H9 (cell line): ENCODE data around the gene GRIK3. TPM values are rescaled to one million over a fixed set of nuclear protein-coding genes. Genes with fewer than 3 reads are reported as not detected.

Experiments
- DNase-seq: peaks from one replicate; pipeline ENCODE4 v3.0.0-alpha.2; 2017
- H2AFZ ChIP-seq: one replicate; pipeline ENCODE4 v1.6.1; 2013; ENCODE audit warnings: mild to moderate bottlenecking, low read length, control low read depth, moderate library complexity
- H2AK5ac ChIP-seq: 2 replicates; pipeline ENCODE4 v1.6.1; 2013; ENCODE audit warnings: low read length, control low read depth, mixed read lengths; ENCODE audit not compliant: insufficient read length
- H2BK120ac ChIP-seq: one replicate; pipeline ENCODE4 v1.6.1; 2013; ENCODE audit warnings: low read depth, mild to moderate bottlenecking, low read length, control low read depth, inconsistent platforms; ENCODE audit not compliant: poor library complexity, severe bottlenecking
- H2BK12ac ChIP-seq: 2 replicates; pipeline ENCODE4 v1.6.1; 2013; ENCODE audit warnings: low read length, control low read depth, mixed read lengths, low read depth; ENCODE audit not compliant: insufficient read length
- H2BK15ac ChIP-seq: 2 replicates; pipeline ENCODE4 v1.6.1; 2013; ENCODE audit warnings: low read depth, low read length, control low read depth
- H2BK20ac ChIP-seq: one replicate; pipeline ENCODE4 v1.6.1; 2013; ENCODE audit warnings: low read depth, mild to moderate bottlenecking, low read length, control low read depth, inconsistent platforms; ENCODE audit not compliant: poor library complexity, severe bottlenecking
- H2BK5ac ChIP-seq: 2 replicates; pipeline ENCODE4 v1.6.1; 2013; ENCODE audit warnings: low read length, control low read depth, mixed read lengths; ENCODE audit not compliant: insufficient read length
- H3K14ac ChIP-seq: 2 replicates; pipeline ENCODE4 v1.6.1; 2013; ENCODE audit warnings: low read length, control low read depth; ENCODE audit not compliant: insufficient read depth
- H3K18ac ChIP-seq: 2 replicates; pipeline ENCODE4 v1.6.1; 2013; ENCODE audit warnings: low read depth, mild to moderate bottlenecking, mixed read lengths, low read length, control low read depth; ENCODE audit not compliant: insufficient read length
- H3K23ac ChIP-seq: 2 replicates; pipeline ENCODE4 v1.6.1; 2013; ENCODE audit warnings: low read length, control low read depth, mixed read lengths, low read depth; ENCODE audit not compliant: insufficient read length
- H3K23me2 ChIP-seq: 2 replicates; pipeline ENCODE4 v1.6.1; 2013; ENCODE audit warnings: low read depth, mild to moderate bottlenecking, mixed read lengths, low read length, control low read depth; ENCODE audit not compliant: insufficient read length, poor library complexity, severe bottlenecking
- H3K27ac ChIP-seq: 2 replicates; pipeline ENCODE4 v1.5.1; 2013; ENCODE audit warnings: low read length, control low read depth, mixed read lengths, low read depth; ENCODE audit not compliant: insufficient read length
- H3K27me3 ChIP-seq: 2 replicates; pipeline ENCODE4 v1.6.1; 2013; ENCODE audit warnings: low read length, control low read depth, inconsistent platforms; ENCODE audit not compliant: insufficient read depth
- H3K4ac ChIP-seq: 2 replicates; pipeline ENCODE4 v1.6.1; 2013; ENCODE audit warnings: low read depth, mild to moderate bottlenecking, control low read depth, inconsistent platforms, low read length, moderate library complexity
- H3K4me1 ChIP-seq: 2 replicates; pipeline ENCODE4 v1.6.1; 2013; ENCODE audit warnings: low read length, control low read depth, inconsistent platforms; ENCODE audit not compliant: insufficient read depth
- H3K4me2 ChIP-seq: 2 replicates; pipeline ENCODE4 v1.6.1; 2013; ENCODE audit warnings: low read length, control low read depth, mixed read lengths; ENCODE audit not compliant: insufficient read length, insufficient read depth
- H3K56ac ChIP-seq: 2 replicates; pipeline ENCODE4 v1.6.1; 2013; ENCODE audit warnings: low read depth, mild to moderate bottlenecking, mixed read lengths, low read length, control low read depth; ENCODE audit not compliant: insufficient read length
- H3K79me1 ChIP-seq: 2 replicates; pipeline ENCODE4 v1.6.1; 2013; ENCODE audit warnings: low read depth, mild to moderate bottlenecking, moderate library complexity, low read length, control low read depth, inconsistent platforms; ENCODE audit not compliant: insufficient read depth, poor library complexity, severe bottlenecking
- H3K79me2 ChIP-seq: 2 replicates; pipeline ENCODE4 v1.6.1; 2013; ENCODE audit warnings: low read length, control low read depth, inconsistent platforms; ENCODE audit not compliant: insufficient read depth
- H3K9ac ChIP-seq: 2 replicates; pipeline ENCODE4 v1.6.1; 2013; ENCODE audit warnings: low read length, control low read depth, mixed read lengths; ENCODE audit not compliant: insufficient read length; ENCODE audit errors: extremely low read depth
- H3K9me3 ChIP-seq: one replicate; pipeline ENCODE4 v1.6.1; 2013; ENCODE audit warnings: low read depth, low read length, inconsistent platforms; ENCODE audit not compliant: control insufficient read depth
- H3T11ph ChIP-seq: one replicate; pipeline ENCODE4 v1.6.1; 2013; ENCODE audit warnings: mild to moderate bottlenecking, low read length, control low read depth, inconsistent platforms
- H4K20me1 ChIP-seq: one replicate; pipeline ENCODE4 v1.6.1; 2013; ENCODE audit not compliant: control insufficient read depth, insufficient read length, insufficient read depth
- H4K5ac ChIP-seq: 2 replicates; pipeline ENCODE4 v1.6.1; 2013; ENCODE audit warnings: low read depth, mild to moderate bottlenecking, mixed read lengths, low read length, control low read depth; ENCODE audit not compliant: insufficient read length
- H4K8ac ChIP-seq: replicated peaks from 2 replicates; pipeline ENCODE4 v1.6.1; 2013; ENCODE audit warnings: low read length, control low read depth, mixed read lengths, low read depth; ENCODE audit not compliant: insufficient read length
- H4K91ac ChIP-seq: 2 replicates; pipeline ENCODE4 v1.6.1; 2013; ENCODE audit warnings: low read depth, mild to moderate bottlenecking, moderate library complexity, mixed read lengths, low read length, control low read depth; ENCODE audit not compliant: insufficient read length
- H3K27ac Mint-ChIP-seq, 3 experiments: 2 replicates in 2 of 3; 3 replicates in 1 of 3; pipeline ENCODE4 v1.8.0; 2020 to 2021; ENCODE audit warnings: mixed read lengths in 3 of 3, mild to moderate bottlenecking in 1 of 3, moderate library complexity in 1 of 3
- H3K27me3 Mint-ChIP-seq: 2 replicates; pipeline ENCODE4 v1.8.0; 2021; ENCODE audit warnings: low read depth, mild to moderate bottlenecking, moderate library complexity, mixed read lengths
- H3K36me3 Mint-ChIP-seq, 3 experiments: 2 replicates in 2 of 3; 3 replicates in 1 of 3; pipeline ENCODE4 v1.8.0; 2020 to 2021; ENCODE audit warnings: low read depth in 3 of 3, mixed read lengths in 3 of 3; ENCODE audit not compliant: insufficient read depth in 1 of 3
- H3K4me1 Mint-ChIP-seq, 2 experiments: 2 replicates each; pipeline ENCODE4 v1.8.0; 2020; ENCODE audit warnings: mixed read lengths in 2 of 2
- H3K4me3 Mint-ChIP-seq, 2 experiments: 2 replicates in 1 of 2; 3 replicates in 1 of 2; pipeline ENCODE4 v1.8.0; 2020 to 2021; ENCODE audit warnings: mild to moderate bottlenecking in 2 of 2, mixed read lengths in 2 of 2, moderate library complexity in 1 of 2
- H3K9me3 Mint-ChIP-seq, 2 experiments: 2 replicates in 1 of 2; 3 replicates in 1 of 2; pipeline ENCODE4 v1.8.0; 2020; ENCODE audit warnings: mild to moderate bottlenecking in 2 of 2, mixed read lengths in 2 of 2, moderate library complexity in 1 of 2
- whole genome bisulfite sequencing: extraction: QIAGEN DNeasy Blood & Tissue Kit; methylation state at CpG from one replicate; pipeline ENCODE4 v1.1.7; 2013; ENCODE audit warnings: missing lambda C conversion rate, low lambda C conversion rate, mixed read lengths; ENCODE audit not compliant: insufficient read length; ENCODE audit errors: extremely low coverage; 5-methylcytosine and 5-hydroxymethylcytosine counted together
- total RNA-seq: library from RNA; stranded (reverse); gene quantifications from 2 replicates; pipeline ENCODE4 v1.2.1, GENCODE V29; 2021
- TF ChIP-seq, protein P1 (sequence below): fragments of 200-600 bp; sonication (generic); conservative IDR thresholded peaks from 3 replicates; pipeline ENCODE4 v1.8.0; 2021; ENCODE audit warnings: antibody characterized with exemption, mild to moderate bottlenecking

Gene GRIK3
- total RNA-seq, 1 experiment from 2014 or later: 1.7 TPM

- Histone ChIP-seq H2BK20ac (no peak overlapping the region), H3K4ac (no peak overlapping the region), H2BK5ac (no peak overlapping the region), H2AFZ (no peak overlapping the region), H4K5ac (no peak overlapping the region), H3T11ph (no peak overlapping the region), H3K4me2 (no peak overlapping the region), H3K9me3 (no peaks in the 10 kb centered on the region), H3K14ac (0 out of 2 replicates have a peak overlapping the region, but pooled peaks have one; percentile 35), H3K9ac (no peak overlapping the region), H3K79me2 (no peaks in the 10 kb centered on the region), H4K8ac (no peak overlapping the region), H2BK120ac (no peak overlapping the region), H3K27me3 (no peaks in the 10 kb centered on the region), H3K23me2 (no peaks in the 10 kb centered on the region), H3K23ac (no peak overlapping the region), H3K4me1 (no peaks in the 10 kb centered on the region), H2BK12ac (no peak overlapping the region), H3K18ac (no peak overlapping the region), H3K79me1 (no peaks in the 10 kb centered on the region), H3K27ac (no peak overlapping the region), H4K20me1 (no peaks in the 10 kb centered on the region), H3K56ac (no peak overlapping the region), H2AK5ac (no peak overlapping the region), H4K91ac (no peak overlapping the region), H2BK15ac (no peak overlapping the region)
- no peaks in the 10 kb centered on the region for H3K36me3 Mint-ChIP-seq
- peaks cover 3% of the 10 kb centered on the region for H3K27me3 Mint-ChIP-seq
- H3K9me3 Mint-ChIP-seq: no peaks in the 10 kb centered on the region
- H3K4me1 Mint-ChIP-seq: peaks cover 4 to 5% of the 10 kb centered on the region in 2 experiments; a peak in 3 of 4 replicates
- WGBS: no CpG with 5 or more reads among the region's 5 CpGs
- no peak overlapping the region for H3K4me3 Mint-ChIP-seq
- no peak for DNase-seq
- peak overlapping the region in 1 of 3 experiments; percentile 58; a peak in 1 of 7 replicates for H3K27ac Mint-ChIP-seq
- TF ChIP-seq, protein P1, sequence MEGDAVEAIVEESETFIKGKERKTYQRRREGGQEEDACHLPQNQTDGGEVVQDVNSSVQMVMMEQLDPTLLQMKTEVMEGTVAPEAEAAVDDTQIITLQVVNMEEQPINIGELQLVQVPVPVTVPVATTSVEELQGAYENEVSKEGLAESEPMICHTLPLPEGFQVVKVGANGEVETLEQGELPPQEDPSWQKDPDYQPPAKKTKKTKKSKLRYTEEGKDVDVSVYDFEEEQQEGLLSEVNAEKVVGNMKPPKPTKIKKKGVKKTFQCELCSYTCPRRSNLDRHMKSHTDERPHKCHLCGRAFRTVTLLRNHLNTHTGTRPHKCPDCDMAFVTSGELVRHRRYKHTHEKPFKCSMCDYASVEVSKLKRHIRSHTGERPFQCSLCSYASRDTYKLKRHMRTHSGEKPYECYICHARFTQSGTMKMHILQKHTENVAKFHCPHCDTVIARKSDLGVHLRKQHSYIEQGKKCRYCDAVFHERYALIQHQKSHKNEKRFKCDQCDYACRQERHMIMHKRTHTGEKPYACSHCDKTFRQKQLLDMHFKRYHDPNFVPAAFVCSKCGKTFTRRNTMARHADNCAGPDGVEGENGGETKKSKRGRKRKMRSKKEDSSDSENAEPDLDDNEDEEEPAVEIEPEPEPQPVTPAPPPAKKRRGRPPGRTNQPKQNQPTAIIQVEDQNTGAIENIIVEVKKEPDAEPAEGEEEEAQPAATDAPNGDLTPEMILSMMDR: no peak
These were observed 164.5 kb downstream of the GRIK3 start for GRCh38 chr1:36869826-36870225.
